T-helper 22 cell (primary cell): ENCODE results near the gene TADA3.
"Not testable (repeated sequence)": the region's sequence is repeated elsewhere in the genome, so short reads cannot be mapped to it uniquely, and the experiment has no call there.

Experiments
- DNase-seq: peaks from one replicate; pipeline ENCODE4 v3.0.0-alpha.2; 2020; ENCODE audit warnings: low read depth

The TADA3 gene

DNA sequence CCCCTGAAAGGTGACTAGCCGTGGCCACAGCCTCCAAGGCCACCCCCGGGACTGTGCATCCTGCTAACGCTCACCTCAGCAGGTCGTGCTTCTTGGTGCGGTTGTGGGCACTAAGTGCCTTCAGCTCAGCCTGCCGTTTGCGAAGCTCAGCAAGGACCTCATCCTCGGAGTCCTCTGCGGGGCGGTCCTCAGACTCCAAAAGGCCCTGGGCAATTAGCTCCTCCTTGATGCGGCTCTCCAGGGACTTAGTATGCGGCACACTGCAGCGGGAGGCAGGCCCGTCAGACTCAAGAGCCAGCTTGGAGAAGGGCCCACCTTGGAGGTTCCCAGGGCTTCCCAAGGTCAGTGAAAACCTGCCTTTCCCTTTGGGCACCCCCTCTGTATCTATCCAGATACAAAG is 8.3 kb downstream of the TADA3 start:
- no peak for DNase-seq

DNA sequence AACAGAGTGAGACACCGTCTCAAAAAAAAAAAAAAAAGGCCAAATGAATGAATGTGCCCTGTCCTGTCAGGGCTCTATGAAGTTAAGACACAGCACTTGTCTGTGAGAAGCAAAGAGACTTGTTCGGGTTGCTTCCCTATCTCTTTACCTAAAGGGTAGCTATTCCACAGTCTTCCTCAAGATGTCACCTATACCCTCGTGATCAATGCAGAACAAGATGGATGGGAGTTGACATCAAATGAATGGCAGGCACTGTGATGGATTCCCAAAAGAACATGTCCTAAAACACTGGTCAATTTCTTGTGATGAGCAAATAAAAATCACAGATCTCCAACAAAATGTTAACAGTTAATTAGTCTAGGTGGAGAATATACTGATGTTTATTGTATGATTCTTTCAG is 9.5 kb downstream of the TADA3 start:
- no peak for DNase-seq

DNA sequence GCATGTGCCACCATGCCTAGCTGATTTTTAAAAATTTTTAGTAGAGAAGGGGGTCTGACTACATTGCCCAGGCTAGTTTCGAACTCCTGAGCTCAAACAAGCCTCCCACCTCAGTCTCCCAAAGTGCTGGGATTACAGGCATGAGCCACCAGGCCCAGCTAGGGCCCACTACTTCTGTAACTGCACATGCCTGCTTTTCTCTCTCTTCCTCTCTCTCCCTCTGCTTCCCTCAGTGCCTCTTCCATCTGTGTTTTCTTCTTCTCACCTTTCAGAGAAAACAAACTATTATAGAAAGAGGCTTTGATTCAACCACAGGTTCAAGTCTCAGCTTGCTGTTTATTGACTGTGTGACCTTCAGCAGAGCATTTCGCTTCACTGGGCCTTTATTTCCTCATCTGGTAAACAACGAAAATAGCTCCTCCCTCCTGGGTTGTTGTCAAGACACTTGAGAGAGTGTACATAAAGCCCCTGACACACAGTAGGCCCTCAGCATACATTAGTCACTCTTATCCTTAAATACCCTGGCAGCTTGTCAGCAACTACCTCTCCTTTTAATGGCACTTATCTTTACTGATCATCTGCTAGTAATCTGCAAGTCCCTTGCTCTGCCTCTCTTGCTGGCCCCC is 10.2 kb downstream of the TADA3 start:
- DNase-seq: no peak

DNA sequence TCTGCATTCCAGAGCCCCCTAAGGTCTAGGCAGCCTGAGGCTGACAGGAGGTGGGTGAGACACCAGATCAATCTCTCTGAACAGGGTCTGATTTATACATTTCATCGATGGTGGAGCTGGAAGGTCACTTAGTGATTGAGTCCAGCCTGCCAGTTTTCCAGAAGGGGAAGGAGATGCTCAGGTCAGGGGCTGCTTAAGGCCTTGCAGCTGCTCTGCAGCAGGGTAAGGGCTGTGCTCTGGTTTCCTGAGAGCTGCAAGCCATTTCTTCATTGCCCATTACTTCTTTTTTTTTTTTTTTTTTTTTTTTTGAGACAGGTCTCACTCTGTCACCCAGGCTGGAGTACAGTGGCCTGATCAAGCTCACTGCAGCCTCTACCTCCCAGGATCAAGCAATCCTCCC is 10.7 kb downstream of the TADA3 start:
- DNase-seq: no peak

DNA sequence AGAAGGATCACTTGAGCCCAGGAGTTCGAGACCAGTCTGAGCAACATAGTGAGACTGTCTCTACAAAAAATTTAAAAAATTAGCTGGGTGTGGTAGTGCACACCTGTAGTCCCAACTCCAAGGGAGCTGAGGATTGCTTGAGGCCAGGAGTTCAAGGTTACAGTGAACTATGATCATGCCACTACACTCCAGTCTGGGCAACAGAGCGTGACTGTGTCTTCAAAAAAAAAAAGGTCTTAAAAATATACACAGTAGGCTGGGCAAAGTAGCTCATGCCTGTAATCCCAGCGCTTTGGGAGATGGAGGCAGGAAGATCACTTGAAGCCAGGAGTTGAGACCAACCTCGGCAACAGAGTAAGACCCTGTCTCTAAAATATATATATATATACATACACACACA is 11.4 kb downstream of the TADA3 start:
- no peak for DNase-seq

DNA sequence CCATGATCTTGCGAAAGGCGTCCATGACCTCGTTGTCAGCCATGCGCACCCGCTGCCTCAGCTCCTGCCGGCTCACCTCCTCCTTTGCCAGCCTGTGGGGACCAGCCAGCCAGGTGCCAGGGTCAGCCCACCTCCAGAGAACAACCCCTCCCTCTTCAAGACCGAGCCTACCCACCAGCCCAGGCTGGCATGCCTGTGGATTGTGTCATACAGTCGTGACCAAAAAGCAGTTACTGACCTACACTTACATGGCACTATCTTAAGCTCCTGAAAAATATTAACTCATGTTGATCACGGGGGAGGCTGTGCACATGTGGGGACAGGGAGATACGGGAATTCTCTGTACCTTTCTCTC is 11.8 kb downstream of the TADA3 start:
- DNase-seq: no peak

DNA sequence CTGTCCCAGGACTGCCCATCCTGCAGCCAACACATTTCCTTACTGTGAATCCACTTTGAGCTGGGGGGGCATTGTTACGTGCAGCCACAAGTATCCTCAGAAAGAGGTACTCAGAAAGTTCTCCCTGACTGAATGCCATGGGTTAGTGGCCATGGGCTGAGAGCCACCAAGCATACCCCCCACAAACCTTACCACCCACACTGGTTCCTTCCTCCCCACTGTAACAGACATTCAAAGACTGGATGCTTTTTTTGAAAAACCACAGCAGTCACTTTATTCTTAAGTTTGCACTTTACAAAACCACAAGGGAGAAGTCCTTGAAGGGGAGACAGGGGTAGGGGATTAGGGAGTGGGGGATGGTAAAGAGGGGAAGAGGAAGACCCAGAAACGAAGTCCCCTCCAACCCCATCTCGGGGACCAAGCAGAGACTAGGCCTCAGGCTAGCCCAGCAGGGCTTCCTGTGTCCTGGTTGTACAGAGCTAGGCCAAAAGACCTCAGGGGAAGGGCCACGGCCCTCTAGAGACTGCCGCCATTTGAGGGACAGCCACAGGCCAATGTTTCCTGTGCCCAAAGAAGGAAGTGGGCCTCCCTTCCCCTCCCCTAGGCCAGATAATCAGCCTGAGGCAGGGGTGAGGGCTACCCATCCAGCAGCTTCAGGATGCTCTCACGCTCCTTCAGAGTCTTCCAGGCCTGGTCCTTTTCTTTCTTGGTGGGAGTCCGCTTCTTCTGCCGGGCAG is 12.4 kb downstream of the TADA3 start:
- DNase-seq: no peak

DNA sequence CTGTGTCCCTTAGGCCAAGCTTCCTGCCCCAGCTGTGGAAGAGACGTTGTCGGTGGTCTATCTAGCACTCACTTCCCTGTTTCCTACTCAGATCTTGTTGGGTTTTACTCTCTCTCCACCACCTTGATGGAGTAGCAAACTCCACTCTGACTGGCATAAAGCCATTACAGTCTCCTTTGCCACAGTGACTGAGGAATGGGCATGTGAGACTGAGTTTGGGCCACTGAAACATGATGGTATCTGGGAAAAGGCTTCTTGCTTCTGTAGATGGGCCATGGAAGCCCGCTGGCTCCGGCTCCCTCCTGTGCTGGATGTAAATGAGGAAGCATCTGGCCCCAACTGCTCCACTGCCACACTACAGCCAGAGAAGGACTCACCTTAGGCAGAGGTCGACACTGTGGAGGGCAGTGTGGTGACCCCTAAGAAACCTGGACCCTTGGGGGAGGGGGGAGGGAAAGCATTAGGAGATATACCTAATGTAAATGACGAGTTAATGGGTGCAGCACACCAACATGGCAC is 13.1 kb downstream of the TADA3 start:
- no peak for DNase-seq

DNA sequence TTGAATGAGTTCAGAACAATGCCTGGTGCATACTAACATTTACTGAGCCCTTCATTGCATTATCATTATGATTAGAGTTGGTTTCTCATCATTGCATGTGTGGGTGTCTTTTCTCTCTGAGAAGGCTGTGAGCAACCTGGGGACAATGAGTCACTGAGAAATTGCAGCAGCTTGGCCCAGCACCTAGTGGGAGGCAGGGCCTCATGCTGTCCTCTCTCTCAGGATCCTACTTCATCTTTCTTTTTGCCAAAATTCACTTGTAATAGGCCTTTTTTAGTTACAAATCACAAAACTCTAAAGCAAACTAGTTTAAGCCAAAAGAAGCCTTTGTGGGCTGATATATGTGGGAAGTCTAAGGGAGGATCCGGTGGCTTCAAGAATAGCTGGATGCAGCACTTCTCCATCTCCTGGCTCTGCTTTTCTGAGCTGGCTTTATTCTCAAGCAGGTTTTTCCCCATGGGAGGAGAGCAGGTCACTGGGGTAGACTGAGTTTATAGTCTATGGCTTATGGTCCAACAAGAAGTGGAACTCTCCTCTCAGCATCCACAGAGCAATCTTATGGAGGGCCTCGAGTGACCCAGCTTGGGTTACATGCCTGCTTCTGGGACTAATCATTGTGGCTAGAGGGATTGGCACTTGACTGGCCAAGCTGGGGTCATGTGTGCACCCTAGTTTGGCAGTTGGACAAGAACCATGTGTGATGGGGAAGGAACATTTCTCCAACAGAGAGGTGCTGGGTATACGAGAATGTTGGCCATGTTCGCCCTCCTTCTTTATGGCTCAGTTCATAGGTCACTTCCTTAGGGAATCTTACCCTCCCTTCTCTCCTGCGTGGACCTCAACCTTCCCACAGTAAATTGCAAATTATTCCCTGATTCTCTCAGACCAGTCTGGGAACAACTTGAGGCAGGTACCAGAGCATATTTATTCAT is 13.9 kb downstream of the TADA3 start:
- DNase-seq: no peak

DNA sequence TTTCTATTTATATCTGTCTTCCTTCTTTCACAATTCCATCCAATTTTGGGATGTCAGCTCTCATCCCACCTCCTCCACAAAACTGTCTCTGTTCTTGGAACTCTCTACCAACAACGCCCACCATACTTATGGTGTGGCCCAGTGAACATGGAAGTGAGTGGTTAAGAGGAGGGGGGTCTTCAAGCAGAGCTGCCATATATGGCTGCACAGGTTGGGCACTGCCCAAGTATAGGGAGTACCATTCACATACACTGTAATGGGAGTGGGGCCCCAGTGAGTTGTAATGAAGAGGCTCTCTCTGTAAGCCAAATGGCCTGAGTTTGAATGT is 14.6 kb downstream of the TADA3 start:
- no peak for DNase-seq

DNA sequence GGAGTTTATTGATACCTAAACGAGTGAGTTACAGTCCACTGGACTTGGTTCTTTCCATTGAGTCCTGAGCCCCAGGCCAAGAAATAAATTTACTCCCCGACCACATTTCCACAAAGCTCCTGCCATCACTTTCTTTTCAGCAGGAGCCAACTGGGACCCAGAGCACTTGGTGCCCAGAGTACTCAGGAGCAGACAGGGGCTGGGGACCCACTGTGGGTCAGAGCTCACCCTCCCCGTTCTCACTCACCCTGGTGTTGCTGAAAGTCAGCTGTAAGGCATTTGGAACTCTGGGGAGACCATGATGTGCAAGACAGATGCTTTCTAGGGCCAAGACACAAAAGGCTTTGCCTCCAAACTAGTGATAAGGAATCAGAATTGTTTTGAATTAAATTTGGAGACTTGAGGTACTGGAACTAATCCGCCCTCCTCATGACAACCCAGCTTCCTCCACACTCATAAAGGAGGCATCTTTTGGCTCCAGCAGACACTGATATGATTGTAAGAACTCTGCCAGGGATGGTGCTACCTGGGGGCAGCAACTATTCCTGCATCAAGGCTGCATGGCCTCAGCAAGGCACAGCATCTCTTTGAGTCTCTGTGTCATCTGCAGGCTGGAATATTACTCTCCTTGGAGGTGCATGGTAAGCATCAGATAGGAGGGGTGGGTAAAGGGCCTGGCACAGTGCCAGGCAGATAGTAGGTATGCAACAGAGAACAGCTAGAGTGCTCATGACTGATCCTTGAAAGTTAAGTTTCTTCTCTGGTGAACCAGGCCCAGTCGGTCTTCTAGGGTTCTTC is 15.2 kb downstream of the TADA3 start:
- DNase-seq: no peak

DNA sequence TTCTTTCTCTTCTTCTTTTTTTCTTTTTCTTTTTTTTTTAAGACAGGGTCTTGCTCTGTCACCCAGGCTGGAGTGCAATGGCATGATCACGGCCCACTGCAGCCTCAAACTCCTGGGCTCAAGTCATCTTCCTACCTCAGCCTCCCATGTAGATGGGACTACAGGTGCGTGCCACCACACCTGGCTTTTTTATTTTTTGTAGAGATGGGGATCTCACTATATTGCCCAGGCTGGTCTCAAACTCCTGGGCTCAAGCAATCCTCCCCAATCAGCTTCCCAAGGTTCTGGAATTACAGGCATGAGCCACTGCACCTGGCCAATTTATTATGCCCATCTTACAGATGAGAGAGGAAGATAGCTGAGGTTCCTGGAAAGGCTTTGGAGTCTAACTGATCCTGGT is 21.3 kb downstream of the TADA3 start:
- DNase-seq: not testable (repeated sequence)

DNA sequence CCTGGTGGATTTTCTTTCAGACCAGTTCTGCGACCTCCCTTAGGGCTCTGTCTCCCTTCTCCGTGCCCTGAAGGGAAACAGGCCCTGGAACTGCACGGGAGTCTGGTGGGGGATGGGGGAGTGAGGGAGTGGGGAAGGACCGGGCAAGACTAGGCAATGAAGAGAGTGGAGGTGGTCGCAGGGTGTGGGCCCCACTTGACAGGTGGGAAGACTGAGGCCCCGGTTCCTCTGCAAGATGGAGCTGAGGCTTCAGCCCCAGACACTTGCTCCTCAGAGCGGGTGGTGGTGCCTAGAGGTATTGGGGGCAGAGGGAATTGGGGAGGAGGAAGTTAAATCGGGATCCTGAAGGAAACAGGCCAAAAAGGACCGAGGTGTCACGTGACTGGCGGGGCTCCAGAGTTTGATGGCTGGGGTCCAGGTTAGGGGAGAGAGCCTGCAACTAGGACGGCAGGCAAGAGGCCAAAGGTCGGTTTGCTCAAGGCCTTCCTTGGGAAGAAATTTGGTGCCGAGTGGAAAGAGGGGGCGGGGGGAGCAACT is 21.9 kb downstream of the TADA3 start:
- DNase-seq: no peak

DNA sequence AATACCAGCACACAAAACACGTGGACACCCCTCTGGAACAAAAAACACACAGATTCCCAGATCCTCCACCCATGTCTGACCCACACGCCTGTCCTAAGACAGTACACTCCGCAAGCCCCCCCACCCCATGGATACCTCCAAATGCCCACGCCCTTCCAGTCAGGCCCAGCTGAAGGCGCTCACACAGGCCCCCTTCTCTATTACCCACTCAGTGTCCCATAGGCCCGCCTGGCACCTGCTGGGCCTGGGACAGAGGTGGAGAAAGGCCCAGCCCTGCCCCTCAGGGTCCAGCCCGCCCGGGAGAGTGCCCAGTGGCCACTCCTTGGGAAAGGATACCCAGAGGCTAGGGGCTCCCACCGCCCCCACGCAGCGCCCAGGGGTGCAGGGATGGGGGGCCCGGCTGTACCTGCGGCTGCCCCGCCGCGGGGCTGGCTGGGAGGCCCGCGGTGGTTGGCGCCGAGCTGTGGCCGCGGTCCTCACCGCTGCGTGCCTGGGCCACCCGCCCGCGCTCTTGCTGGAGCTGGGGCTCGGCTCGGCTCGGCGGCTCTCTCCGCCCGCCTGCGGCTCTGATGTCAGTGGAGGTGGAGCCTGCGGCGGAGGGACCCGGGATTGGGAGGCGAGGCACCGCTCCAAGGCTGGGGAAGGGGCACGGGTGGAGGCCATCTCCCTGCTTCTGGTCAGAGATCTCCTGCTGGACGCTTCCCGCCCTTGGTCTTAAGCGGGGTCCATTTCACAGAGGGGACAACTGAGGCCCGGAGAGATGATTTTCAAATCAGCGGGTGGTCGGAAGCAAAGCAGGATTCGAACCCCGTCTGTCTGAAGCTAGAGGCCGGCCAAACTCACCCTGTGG is 22.6 kb downstream of the TADA3 start, which contains the start of gene CAMK1:
Gene CAMK1 (minus strand): TSS at position 522 of the 850 bp plus-strand sequence. CDS start 2,198 bp downstream, outside the sequence.
- peak; percentile 25 for DNase-seq

DNA sequence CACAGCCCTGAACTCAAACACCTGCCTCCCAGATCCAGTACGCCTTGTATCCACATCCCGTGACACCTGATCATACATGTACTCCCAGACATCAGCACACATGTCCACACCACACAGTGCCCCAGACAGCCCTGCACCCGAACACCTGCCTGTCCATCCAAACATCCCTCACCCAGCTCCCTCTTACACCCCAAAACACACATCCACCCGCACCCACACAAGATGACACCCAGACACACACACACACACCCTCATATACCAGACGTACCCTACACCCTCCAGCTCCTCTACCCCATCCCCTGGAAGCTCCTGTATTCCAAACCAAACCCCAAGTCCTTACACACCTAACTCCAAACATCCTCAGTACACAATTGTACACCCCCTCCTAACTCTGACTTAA is 23.3 kb downstream of the TADA3 start:
- DNase-seq: no peak

DNA sequence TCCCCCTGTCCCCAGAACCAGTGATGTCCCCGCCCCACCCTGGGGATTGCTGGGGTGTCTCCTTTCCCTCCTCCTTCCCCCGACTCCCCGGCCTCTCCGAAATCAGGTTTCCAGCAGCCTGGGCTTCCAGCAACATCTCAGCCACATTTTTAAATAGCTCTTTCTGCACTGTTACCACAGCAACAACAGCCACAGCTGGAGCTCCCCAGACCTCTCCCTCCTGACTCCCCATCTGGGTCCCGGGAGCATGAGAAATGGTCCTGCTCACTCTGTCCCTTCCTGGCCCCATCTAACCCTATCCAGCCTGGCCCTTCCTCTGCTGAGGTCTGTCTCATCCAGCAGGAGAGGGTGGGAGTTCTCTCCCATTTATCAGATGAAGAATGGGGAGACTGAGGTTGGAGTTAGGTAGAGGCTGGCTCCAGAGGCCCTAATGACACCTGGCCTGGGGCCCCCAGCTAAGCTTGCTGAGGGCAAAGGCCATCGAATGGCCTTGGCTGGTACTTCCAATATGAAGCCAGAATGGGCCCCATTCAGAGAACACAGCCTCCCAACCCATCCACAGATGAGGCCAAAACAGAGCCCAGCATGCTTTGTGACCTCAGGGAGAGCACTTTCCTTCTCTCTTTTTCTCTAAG is 24.0 kb downstream of the TADA3 start:
- no peak for DNase-seq

DNA sequence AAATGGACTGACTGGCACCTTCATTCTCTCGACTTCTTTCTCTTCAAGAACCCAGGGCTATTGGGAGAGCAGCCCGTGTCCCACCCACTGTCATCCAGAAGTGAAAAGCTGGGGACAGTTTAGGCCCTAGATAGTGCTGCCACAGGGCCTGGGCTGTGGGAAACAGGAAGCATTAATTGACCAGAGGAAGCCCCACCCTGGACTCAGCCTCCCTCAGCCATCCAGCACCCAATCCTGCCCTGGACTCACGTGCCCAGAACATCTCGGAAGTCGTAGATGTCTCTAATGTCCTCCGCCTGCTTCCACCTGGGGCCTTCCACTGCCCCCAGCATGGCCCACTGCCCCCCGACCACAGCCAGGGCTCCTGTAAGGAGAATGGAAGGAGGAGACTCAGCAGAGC is 24.9 kb downstream of the TADA3 start:
- no peak for DNase-seq

DNA sequence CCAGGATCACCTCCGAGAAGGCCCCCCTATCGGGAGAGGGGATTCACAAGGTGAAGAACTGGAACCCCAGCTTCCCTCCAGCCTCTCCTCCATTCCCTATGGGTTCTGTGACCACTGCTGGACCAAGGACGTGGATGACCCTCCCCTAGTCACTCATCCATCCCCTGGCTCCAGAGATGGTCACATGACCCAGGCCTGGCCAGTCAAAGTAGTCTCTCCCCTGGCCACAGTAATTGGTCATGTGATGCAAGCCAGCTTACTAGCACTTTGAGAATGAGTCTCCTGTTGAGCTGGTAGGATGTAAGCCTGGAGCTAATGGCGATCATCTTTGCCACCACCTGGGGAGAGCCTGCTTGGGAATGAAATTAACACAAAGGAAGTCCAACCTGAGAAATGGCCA is 26.4 kb downstream of the TADA3 start:
- no peak for DNase-seq

DNA sequence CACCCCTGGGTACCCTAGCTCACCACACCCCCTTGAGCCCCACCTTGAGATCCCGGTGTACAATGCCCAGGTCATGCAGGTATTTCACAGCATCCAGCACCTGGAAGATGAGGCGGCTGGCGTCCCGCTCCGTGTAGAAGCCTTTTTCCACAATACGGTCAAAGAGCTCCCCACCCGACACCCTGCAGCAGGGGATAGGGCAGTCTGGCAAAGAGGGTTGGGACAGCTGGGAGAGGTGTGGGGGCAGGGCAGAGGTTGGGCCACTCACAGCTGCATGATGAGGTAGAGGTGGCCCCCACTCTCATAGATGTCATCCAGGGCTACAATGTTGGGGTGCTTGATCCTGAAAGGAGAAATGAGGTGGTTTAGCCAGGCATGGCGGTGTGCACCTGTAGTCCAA is 29.4 kb downstream of the TADA3 start:
- DNase-seq: no peak

DNA sequence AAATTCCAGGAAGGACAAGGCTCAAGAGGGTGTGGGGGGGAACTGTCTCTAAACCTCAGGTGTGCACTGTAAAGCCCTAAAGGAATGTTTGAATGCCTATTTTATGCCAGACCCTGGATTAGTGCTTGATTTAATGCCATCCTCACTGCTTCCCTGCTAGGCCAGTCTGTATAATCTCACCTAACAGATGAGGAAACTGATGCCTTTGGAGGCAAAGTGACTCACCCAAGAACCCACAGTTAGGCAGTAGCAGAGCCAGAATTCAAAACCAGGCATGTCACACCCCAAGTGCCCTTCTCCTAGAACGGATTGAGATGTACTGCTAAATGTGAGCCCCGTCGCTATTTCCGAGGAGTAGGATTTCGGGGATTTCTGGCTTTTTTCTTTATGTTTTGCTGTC is 30.4 kb downstream of the TADA3 start:
- no peak for DNase-seq
